ENCODE measurements around the gene OR7C1.
"Not testable (repeated sequence)": the region's sequence is repeated elsewhere in the genome, so short reads cannot be mapped to it uniquely, and the experiment has no call there.

Gene OR7C1

GRCh38 chr19:14835011-14835410 lies at the start of gene OR7C1, which contains the start of gene OR7A5:
Gene OR7C1 (minus strand): TSS chr19:14835185. CDS start chr19:14800136, 35,049 bp downstream.
Gene OR7A5 (minus strand): TSS chr19:14835185. CDS start chr19:14828241, 6,944 bp downstream.
- DNase-seq (ENCODE audit: low spot score): no peak

GRCh38 chr19:14871619-14872230 lies 36.7 kb upstream of the OR7C1 start:
- DNase-seq (ENCODE audit: low spot score): no peak

- DNase-seq (ENCODE audit: low spot score): no peak
Measured at GRCh38 chr19:14868497-14868896, 33.5 kb upstream of the OR7C1 start.

- DNase-seq (ENCODE audit: low spot score): no peak
Measured at GRCh38 chr19:14848822-14849221, 13.8 kb upstream of the OR7C1 start, which contains the start of gene OR7A10. Gene OR7A10 (minus strand): TSS chr19:14848922. CDS start chr19:14841877, 7,045 bp downstream.

GRCh38 chr19:14843578-14843977 lies 8.6 kb upstream of the OR7C1 start:
- DNase-seq (ENCODE audit: low spot score): no peak

GRCh38 chr19:14843169-14843568 lies 8.2 kb upstream of the OR7C1 start:
- DNase-seq (ENCODE audit: low spot score): no peak

GRCh38 chr19:14840206-14840605 lies 5.2 kb upstream of the OR7C1 start:
- DNase-seq (ENCODE audit: low spot score): no peak

- DNase-seq (ENCODE audit: low spot score): no peak
Measured at GRCh38 chr19:14837391-14837790, 2.4 kb upstream of the OR7C1 start.

- no peak for DNase-seq (ENCODE audit: low spot score)
Measured at GRCh38 chr19:14830702-14831101, 4.3 kb downstream of the OR7C1 start.

- no peak for DNase-seq (ENCODE audit: low spot score)
Measured at GRCh38 chr19:14826006-14826405, 9.0 kb downstream of the OR7C1 start.

GRCh38 chr19:14821937-14822336 lies 13.0 kb downstream of the OR7C1 start:
- no peak for DNase-seq (ENCODE audit: low spot score)

GRCh38 chr19:14818588-14818987 lies 16.4 kb downstream of the OR7C1 start:
- no peak for DNase-seq (ENCODE audit: low spot score)

GRCh38 chr19:14817052-14817451 lies 17.9 kb downstream of the OR7C1 start:
- no peak for DNase-seq (ENCODE audit: low spot score)

GRCh38 chr19:14814982-14815652 lies 19.9 kb downstream of the OR7C1 start:
- DNase-seq (ENCODE audit: low spot score): no peak

- no peak for DNase-seq (ENCODE audit: low spot score)
Measured at GRCh38 chr19:14809272-14810057, 25.5 kb downstream of the OR7C1 start.

GRCh38 chr19:14804765-14805164 lies 30.2 kb downstream of the OR7C1 start:
- DNase-seq (ENCODE audit: low spot score): no peak

GRCh38 chr19:14798760-14799159 lies 36.2 kb downstream of the OR7C1 start:
- no peak for DNase-seq (ENCODE audit: low spot score)

GRCh38 chr19:14796021-14796420 lies 39.0 kb downstream of the OR7C1 start:
- DNase-seq (ENCODE audit: low spot score): no peak

GRCh38 chr19:14795078-14795721 lies 39.8 kb downstream of the OR7C1 start:
- no peak for DNase-seq (ENCODE audit: low spot score)

- DNase-seq (ENCODE audit: low spot score): not testable (repeated sequence)
Measured at GRCh38 chr19:14792250-14792649, 42.7 kb downstream of the OR7C1 start.

GRCh38 chr19:14786421-14786851 lies 48.5 kb downstream of the OR7C1 start:
- no peak for DNase-seq (ENCODE audit: low spot score)

- not testable (repeated sequence) for DNase-seq (ENCODE audit: low spot score)
Measured at GRCh38 chr19:14785102-14785793, 49.7 kb downstream of the OR7C1 start.
